H1 (cell line): ENCODE results near the gene FSTL4. TPM values are rescaled to one million over a fixed set of nuclear protein-coding genes. Genes with fewer than 3 reads are reported as not detected.

ENCODE experiments used
- CHD1 ChIP-seq: IDR thresholded peaks from 2 replicates; pipeline ENCODE4 v1.6.1; 2012; ENCODE audit warnings: low read depth, low read length, improper control_type of control experiment
- GTF2F1 ChIP-seq: IDR thresholded peaks from 2 replicates; pipeline ENCODE4 v1.6.1; 2012; ENCODE audit warnings: low read depth, low read length, improper control_type of control experiment, borderline replicate concordance
- NRF1 ChIP-seq: IDR thresholded peaks from 2 replicates; pipeline ENCODE4 v1.6.1; 2011; ENCODE audit warnings: mild to moderate bottlenecking, low read depth, low read length, improper control_type of control experiment
- POU5F1 ChIP-seq: IDR thresholded peaks from 2 replicates; pipeline ENCODE4 v1.6.1; 2011; ENCODE audit warnings: low read depth, mild to moderate bottlenecking, low read length, moderate library complexity
- RNF2 ChIP-seq: fragments of 200-900, 300-1000 bp; sonication (generic); IDR thresholded peaks from 2 replicates; pipeline ENCODE4 v1.7.1; 2016; ENCODE audit warnings: borderline replicate concordance, low read depth, mild to moderate bottlenecking, antibody characterized with exemption, low read length; ENCODE audit not compliant: poor library complexity, severe bottlenecking; ENCODE audit errors: missing control alignments
- RXRA ChIP-seq: IDR thresholded peaks from 2 replicates; pipeline ENCODE4 v1.6.1; 2011; ENCODE audit warnings: low read depth, mild to moderate bottlenecking, low read length, moderate library complexity; ENCODE audit not compliant: insufficient read depth
- polyA plus RNA-seq, 7 experiments: library from polyadenylated mRNA; depleted of rRNA in 3 of 7; stranded (reverse) in 5 of 7; unstranded in 2 of 7; fragments of >200 nt in 5 of 7; fragments of 200-250 nt in 2 of 7; gene quantifications; 1 replicate in 5 of 7; 2 replicates in 1 of 7; 4 replicates in 1 of 7; pipeline versions ENCODE4 v1.2.1 to v1.2.3, GENCODE V29; 2011 to 2013; ENCODE audit warnings: missing spikeins in 2 of 7, mixed read lengths in 2 of 7
- total RNA-seq: library from RNA; stranded (reverse); fragmentation: NEBNext Ultra II Directional; extraction: Animal tissue kit (Norgen Biotek cat#: 25700); gene quantifications from 2 replicates; pipeline ENCODE4 v1.2.1, GENCODE V29; 2021

The FSTL4 gene
- total and polyA plus RNA-seq, 2 of the 8 experiments (the other 6 are each of a cell fraction or from before 2014, with no cell fraction given): 3.1 to 4.1 TPM

- TF ChIP-seq RXRA (no peak), CHD1 (no peak), GTF2F1 (no peak), NRF1 (no peak), RNF2 (no peak), POU5F1 (no peak)
Measured at GRCh38 chr5:133453831-133454230, 158.5 kb downstream of the FSTL4 start (continued).
